ENCODE results near the gene FNDC3A.
A peak's percentile ranks its signal among the peaks of the same experiment; 100 is the strongest.

The FNDC3A gene

GRCh38 chr13:49225223-49226042 is 249.7 kb downstream of the FNDC3A start:
- no peak for DNase-seq

GRCh38 chr13:49226613-49227012 is 250.9 kb downstream of the FNDC3A start:
- DNase-seq = no peak

GRCh38 chr13:49234741-49235140 is 259.0 kb downstream of the FNDC3A start:
- no peak for DNase-seq

GRCh38 chr13:49235856-49236431 is 260.2 kb downstream of the FNDC3A start:
- no peak for DNase-seq

GRCh38 chr13:49238621-49239020 is 262.9 kb downstream of the FNDC3A start:
- no peak for DNase-seq

- peak in 1 of 2 experiments; percentile 1 for DNase-seq
Observed at GRCh38 chr13:49240017-49240416, 264.3 kb downstream of the FNDC3A start.

- no peak for DNase-seq
Observed at GRCh38 chr13:49241296-49241695, 265.6 kb downstream of the FNDC3A start.

- no peak for DNase-seq
Observed at GRCh38 chr13:49245101-49245500, 269.4 kb downstream of the FNDC3A start.

- no peak for DNase-seq
Observed at GRCh38 chr13:49246850-49247642, 271.3 kb downstream of the FNDC3A start.

- peak; percentile 68 to 90 for DNase-seq
Observed at GRCh38 chr13:49247643-49248621, 272.2 kb downstream of the FNDC3A start, which contains the start of gene CDADC1. Gene CDADC1 (plus strand): TSS chr13:49247925. CDS start chr13:49248038, 113 bp downstream.

GRCh38 chr13:49248622-49249002 is 272.9 kb downstream of the FNDC3A start:
- DNase-seq = no peak

- no peak for DNase-seq
Observed at GRCh38 chr13:49251326-49251725, 275.6 kb downstream of the FNDC3A start.

GRCh38 chr13:49253310-49253709 is 277.6 kb downstream of the FNDC3A start:
- DNase-seq = no peak

- no peak for DNase-seq
Observed at GRCh38 chr13:49254007-49254406, 278.3 kb downstream of the FNDC3A start.

GRCh38 chr13:49256841-49257240 is 281.1 kb downstream of the FNDC3A start:
- DNase-seq = no peak

- no peak for DNase-seq
Observed at GRCh38 chr13:49258089-49258796, 282.5 kb downstream of the FNDC3A start.
